Panc1 (cell line): ENCODE data around the gene SEMA4D.

ENCODE experiments used
- CTCF ChIP-seq: fragments of 450-650 bp; IDR thresholded peaks from 2 replicates; pipeline ENCODE4 v1.5.1; 2017; ENCODE audit warnings: mild to moderate bottlenecking
- POLR2AphosphoS5 ChIP-seq: IDR thresholded peaks from 2 replicates; pipeline ENCODE4 v1.6.1; 2012; ENCODE audit warnings: mild to moderate bottlenecking, low read depth, low read length, moderate library complexity
- TCF7L2 ChIP-seq: IDR thresholded peaks from 2 replicates; pipeline ENCODE4 v1.6.1; 2011; ENCODE audit warnings: mild to moderate bottlenecking, low read depth, low read length, inconsistent platforms

GRCh38 chr9:89532944-89533343 is 35.0 kb upstream of the SEMA4D start:
- TF ChIP-seq CTCF = no peak
- TF ChIP-seq POLR2AphosphoS5 = no peak
- no peak for TF ChIP-seq TCF7L2
